ENCODE data around the gene DPAGT1.
A peak's percentile ranks its signal among the peaks of the same experiment; 100 is the strongest.
"Not testable (repeated sequence)": the region's sequence is repeated elsewhere in the genome, so short reads cannot be mapped to it uniquely, and the experiment has no call there.

DPAGT1 gene

DNA sequence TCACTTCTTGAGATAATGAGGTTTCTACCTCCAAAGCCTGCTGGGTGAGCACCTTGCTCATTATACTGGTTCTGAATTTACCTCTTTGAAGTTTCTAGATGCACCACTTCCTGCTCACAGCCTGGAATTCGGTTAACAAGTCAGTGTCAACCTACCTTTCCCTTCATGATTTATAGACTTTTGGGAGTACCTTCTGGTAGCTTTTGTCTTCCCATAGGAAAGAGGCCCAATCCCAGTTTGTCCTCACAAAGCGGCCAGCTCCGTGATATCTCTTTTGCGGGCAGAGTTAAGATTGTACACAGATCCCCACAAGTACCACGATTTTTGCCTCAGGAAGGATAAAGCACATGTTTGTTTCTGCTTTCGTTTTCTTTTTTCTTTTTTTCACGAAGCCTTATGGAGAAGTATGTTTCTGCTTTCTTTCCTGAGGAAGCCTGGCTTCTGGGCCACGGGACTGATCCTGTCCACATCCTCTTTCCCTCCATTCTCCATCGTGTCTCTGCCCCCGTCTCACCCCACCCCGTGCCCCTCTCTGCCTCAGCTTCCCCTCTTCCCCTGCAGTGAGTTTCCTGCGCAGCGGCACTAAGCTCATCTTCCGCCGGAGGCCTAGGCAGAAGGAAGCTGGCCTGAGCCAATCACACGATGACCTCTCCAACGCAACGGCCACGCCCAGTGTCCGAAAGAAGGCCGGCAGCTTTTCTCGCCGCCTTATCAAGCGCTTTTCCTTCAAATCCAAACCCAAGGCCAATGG is 14.0 kb upstream of the DPAGT1 start:
- no peak for DNase-seq

- DNase-seq, result no peak
These were observed 12.7 kb upstream of the DPAGT1 start for GRCh38 chr11:119114351-119114750.

- DNase-seq, result no peak
These were observed 12.1 kb upstream of the DPAGT1 start for GRCh38 chr11:119113716-119114115.

DNA sequence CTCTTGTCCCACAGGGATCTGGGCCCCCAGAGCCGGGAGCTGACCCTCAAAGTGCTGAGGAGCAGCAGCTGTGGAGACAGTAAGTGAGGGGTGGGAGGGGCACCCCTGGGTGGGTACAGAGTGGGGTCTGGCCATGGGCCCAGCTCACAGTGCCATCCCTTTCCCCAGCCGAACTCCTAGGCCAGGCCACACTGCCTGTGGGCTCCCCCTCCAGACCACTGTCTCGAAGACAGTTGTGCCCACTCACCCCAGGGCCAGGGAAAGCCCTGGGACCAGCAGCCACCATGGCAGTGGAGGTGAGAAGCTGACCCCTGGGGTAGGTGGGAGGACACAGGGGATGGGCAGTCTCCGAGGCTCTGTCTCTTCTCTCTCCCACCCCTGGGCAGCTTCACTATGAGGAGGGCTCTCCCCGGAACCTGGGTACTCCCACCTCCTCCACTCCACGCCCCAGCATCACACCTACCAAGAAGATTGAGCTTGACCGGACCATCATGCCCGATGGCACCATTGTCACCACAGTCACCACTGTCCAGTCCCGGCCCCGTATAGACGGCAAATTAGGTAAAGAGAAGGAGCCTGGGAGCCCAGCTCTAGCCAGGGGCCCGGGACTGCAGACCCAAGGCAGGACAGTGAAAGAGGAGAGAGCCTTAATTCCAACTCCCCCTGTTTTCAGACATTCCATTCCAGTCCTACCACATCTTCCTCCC is 10.8 kb upstream of the DPAGT1 start:
- no peak for DNase-seq

- no peak for DNase-seq
These were observed 9.8 kb upstream of the DPAGT1 start for GRCh38 chr11:119111361-119111925.

DNA sequence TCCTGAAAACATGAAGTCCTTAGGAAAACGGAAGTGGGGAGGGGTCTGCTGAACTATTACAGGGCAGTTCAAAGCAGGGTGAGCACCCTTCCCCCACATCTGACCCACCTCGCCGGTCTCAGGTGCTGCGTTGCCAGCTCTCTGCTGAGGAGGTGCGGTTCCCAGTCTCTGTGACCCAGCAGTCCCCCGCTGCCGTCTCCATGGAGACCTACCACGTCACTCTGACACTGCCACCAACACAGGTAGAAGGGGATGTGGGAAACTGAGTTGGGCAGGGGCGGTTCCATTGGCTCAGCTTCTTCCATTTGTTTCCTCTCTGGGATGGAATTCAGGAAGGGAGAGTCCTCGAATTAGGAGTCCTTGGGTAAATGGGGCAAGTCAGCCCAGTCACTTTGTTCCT is 8.8 kb upstream of the DPAGT1 start:
- DNase-seq, result no peak

GRCh38 chr11:119109843-119110242 is 8.2 kb upstream of the DPAGT1 start:
- no peak for DNase-seq

DNA sequence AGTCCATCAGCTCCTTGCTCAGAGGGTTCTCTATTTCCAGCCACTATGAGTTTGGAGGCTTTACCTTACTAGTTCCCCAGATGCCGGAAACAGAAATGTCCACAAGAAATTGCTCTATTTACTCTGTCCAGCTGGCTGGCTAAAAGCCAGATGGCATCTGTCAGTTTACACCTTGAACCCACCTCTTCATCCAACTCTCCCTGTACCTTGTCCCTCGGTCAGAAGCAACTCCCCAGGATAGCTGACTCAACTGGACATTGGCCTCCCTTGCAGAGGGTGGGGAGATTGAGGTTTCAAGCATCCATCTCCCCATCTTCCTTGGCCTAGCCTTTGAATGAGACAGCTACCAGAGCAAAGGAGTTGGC is 7.2 kb upstream of the DPAGT1 start:
- DNase-seq, result no peak

GRCh38 chr11:119108146-119108856 is 6.6 kb upstream of the DPAGT1 start:
- peak; percentile 63 for DNase-seq

DNA sequence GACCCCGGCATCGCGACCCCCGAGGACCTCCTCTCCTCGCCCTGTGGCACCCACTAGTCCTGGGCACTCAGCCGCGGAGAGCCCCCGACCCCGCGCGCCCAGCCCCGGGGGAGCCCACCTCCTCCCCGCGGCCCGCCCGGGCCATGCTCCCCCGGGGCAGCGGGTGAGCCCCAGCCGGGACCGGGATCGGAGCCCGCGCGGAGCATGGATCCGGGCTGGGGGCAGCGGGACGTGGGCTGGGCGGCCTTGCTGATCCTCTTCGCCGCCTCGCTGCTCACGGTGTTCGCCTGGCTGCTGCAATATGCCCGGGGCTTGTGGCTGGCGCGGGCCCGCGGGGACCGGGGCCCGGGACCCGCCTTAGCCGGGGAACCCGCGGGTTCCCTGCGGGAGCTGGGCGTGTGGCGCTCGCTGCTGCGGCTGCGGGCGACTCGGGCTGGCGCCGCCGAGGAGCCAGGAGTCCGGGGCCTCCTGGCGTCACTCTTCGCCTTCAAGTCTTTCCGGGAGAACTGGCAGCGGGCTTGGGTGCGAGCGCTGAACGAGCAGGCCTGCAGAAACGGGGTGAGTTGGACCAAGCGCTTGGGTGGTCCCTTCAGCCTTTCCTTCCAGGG is 6.0 kb upstream of the DPAGT1 start:
- no peak for DNase-seq

DNA sequence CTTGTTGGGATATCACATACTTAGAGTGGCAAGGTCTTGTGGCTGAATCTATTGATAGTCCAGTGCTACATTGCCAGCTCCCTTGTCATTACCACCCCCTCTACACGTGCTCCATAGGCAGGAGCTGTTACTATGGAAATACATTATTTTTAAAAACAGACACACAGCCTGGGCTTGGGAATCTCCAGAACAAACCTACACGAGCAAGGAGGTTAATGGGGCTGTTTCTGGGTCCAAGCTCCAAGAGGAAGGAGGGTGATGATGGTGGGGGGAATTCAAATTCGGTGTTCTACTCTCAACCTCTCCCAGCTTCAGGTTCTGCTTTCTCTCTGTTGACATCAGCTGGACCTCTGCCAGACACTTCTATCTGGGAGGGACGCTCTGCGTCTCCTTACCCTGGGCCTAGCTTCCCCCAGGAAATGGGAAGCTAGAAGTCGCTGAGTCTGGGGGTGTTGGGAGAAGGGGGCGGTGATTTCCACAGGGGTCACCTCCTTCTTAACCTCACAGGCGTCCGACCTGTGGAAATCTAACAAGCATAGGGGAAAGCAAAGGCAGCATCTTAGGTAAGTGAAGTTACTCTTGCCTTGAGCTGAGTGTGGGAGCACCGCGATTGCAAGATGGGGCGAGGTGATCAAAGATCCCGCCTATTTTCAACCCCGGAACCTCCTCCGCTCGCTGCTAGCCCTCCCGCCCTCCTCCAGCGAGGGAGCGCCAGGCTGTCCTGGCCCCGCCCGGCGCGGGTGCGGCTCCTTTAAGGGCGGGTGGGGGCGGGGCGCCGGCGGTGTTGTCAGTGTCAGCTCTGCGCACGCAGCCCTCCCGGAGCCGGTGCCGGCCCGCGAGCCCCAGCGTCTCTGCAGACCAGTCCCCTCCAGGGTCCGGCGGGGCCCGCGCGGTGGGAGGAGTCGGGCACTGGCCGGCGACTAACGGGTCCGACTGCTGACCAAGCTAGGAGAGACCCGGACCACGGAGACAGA is 5.2 kb upstream of the DPAGT1 start, which contains the start of gene C2CD2L:
TSS of gene C2CD2L (plus strand) at position 781 of the 974 bp plus-strand sequence. CDS start 398 bp downstream, outside the sequence.
- DNase-seq, result peak; percentile 97

DNA sequence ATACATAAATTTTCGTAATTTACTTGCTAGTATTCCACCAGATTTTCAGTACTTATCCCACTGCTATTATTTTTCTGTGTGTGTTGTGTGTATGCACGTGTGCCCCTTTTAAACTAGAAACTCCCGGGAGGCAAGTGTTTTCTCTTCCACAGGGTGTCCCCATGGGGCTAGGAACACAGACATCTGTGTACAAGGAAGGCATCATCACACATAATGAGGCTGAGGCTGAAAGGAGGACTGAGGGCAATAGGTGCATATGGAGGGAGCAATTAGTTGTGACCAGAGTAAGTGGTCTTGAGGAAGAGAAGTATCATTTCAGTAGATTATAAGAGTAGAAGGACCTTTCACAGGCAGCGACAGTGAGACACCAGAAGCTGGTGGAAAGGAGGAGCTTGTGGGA is 2.1 kb upstream of the DPAGT1 start:
- DNase-seq, result no peak

DNA sequence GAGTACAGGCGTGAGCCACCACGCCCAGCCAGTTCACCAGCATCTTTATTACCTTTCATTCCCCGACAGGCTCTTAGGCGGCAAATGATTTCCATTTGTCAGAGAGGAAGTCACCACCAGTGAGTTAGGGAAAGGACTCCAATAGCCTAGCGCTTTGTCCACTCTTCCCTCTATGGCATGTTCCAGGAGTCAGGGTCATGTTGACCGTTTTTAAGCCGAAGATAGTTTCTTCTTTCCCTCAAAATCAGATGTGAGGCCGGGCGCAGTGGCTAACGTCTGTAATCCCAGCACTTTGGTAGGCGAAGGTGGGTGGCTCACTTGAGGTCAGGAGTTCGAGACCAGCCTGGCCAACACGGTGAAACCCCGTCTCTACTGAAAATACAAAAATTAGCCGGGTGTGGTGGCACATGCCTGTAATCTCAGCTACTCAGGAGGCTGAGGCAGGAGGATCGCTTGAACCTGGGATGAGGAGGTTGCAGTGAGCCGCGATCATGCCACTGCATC is 1.6 kb upstream of the DPAGT1 start:
- not testable (repeated sequence) for DNase-seq

- no peak for DNase-seq
These were observed 477 bp downstream of the DPAGT1 start for GRCh38 chr11:119100994-119101758.

DNA sequence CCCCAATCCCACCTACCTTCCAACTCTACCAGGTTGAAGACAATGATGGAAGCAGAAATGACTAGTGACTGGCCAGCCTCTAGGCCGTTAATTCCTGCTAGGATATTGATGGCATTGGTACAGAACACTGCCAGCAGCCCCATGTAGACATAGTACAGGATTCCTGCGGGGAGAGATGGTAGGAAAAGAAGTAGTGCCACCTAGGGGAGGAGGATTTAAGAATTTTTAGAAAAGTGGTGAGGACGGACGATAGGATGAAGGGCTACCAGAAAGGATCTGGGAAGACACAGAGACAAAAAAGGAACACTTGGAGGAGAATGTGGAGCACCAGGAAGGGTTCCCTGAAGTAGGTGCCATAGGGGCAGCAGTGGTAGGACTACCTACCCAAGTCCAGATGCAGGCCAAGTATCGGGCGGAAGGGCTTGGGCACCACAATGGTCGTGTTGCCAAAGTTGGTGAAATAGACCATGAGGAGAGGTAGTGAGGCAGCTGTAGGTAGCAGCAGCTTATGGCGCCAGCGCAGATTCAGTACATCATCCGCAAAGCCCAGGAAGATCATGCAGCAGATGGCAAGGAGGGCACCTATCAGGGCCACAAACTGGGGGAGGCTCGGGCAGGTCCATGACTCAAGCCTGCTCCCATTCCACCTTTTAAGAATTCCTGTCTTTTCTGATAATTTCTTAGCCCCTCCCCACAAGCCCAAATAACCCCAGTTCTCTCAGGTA is 1.2 kb downstream of the DPAGT1 start:
- DNase-seq, result no peak

DNA sequence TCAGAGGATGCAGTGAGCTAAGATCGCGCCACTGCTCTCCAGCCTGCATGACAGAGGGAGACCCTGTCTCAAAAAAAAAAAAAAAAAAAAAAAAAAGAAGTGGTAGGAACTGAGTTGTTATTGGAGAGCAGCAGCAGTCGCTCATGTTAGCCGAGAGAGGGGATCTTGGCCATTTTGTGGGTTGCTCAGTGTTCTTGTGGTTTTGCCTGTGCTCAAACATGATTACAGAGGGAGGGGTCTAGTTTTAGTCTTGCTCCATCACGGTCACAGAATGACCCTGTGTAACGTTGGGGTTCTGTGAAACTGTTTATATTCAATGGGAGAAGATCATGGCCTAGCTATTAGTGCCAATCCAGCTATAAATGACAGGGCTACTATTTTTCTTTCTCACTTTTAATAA is 1.9 kb downstream of the DPAGT1 start:
- no peak for DNase-seq

DNA sequence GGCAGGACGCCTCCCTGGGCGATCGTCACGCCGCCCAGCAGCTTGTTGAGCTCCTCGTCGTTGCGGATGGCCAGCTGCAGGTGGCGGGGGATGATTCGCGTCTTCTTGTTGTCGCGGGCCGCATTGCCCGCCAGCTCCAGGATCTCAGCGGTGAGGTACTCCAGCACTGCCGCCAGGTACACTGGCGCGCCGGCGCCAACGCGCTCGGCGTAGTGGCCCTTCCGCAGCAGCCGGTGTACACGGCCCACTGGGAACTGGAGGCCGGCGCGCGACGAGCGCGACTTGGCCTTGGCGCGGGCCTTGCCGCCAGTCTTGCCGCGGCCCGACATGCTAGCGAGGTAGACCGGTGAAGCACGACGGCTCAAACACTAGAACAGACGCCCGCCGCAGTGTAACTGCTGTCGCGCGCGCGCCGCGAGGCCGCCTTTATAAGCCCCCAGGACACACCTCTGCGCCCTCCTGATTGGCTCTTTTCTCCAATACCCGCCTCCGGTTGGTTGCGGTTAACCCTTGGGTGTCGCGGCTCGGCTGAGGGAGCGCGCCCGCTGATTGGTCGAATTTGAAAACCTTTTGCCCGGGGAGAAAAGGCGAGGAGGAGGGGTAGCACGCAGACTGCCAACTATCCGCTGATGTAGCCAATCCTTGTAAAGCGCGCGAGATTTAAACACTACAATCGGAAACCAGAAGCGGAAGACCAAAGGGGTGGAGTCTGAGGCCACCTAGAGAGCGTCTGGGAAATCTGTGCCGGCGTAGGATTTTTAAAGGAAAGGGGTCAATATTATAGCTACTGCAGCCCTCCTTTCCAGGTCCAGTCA is 6.4 kb downstream of the DPAGT1 start:
- peak; percentile 100 for DNase-seq

DNA sequence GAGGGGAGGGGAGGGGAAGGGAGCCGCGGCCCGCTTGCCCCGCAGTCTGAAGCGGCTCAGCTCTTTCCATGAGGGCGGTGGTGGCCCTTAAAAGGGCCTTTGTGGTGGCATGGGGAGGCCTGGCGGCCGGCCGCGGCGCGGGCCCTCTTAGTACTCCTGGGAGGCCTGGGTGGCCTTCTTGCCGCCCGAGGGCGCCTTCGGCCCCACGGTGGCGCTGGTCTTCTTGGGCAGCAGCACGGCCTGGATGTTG is 6.9 kb downstream of the DPAGT1 start:
- peak; percentile 60 for DNase-seq
